ENCODE results near the gene NR2F2. TPM values are rescaled to one million over a fixed set of nuclear protein-coding genes. Genes with fewer than 3 reads are reported as not detected.

The NR2F2 gene
- total RNA-seq, 1 donor: 14.5 TPM

DNA sequence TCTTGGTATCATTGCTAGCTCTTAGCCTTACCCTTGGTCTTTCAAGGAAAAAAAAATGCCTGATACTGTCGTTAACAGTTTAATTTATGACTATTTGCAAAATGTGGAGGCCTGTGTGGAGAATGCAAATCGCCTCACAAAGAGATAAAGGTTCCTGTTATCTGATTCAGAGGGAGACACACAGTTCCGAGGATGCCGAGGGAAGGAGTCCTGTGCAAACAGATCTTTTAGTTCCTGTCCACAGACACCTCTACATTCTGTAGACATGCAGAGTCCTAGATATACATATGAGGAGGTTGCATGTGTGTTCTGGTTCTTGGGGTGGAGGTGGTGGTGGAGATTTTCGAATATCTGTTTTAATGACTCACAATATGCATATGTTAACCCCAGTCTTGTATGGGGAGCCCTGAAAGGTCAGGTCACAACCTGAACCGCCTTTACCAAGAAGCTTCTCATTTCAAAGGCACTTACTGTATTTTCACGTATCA, 5.7 kb downstream of the NR2F2 start:
- Histone ChIP-seq H3K4me3 (ENCODE audit: insufficient read depth, low read length) (peak overlapping the region; percentile 91), H3K4me1 (ENCODE audit: insufficient read depth, low read length) (peaks cover 35% of the 10 kb centered on the region), H3K4me2 (ENCODE audit: insufficient read depth, low read length) (peak overlapping the region; percentile 91), H4K20me1 (ENCODE audit: insufficient read depth, low read length) (peaks cover 39% of the 10 kb centered on the region), H3K27me3 (ENCODE audit: insufficient read depth, low read length) (no peaks in the 10 kb centered on the region), H3K36me3 (ENCODE audit: insufficient read depth, low read length) (peaks cover 43% of the 10 kb centered on the region), H3K9me3 (ENCODE audit: low read depth, low read length) (no peaks in the 10 kb centered on the region), H2AFZ (ENCODE audit: low read length) (no peak overlapping the region), H3K79me2 (ENCODE audit: insufficient read depth, low read length) (peaks cover 98% of the 10 kb centered on the region), H3K27ac (ENCODE audit: low read depth, low read length) (peak overlapping the region; percentile 84)
- TF ChIP-seq, protein P1, sequence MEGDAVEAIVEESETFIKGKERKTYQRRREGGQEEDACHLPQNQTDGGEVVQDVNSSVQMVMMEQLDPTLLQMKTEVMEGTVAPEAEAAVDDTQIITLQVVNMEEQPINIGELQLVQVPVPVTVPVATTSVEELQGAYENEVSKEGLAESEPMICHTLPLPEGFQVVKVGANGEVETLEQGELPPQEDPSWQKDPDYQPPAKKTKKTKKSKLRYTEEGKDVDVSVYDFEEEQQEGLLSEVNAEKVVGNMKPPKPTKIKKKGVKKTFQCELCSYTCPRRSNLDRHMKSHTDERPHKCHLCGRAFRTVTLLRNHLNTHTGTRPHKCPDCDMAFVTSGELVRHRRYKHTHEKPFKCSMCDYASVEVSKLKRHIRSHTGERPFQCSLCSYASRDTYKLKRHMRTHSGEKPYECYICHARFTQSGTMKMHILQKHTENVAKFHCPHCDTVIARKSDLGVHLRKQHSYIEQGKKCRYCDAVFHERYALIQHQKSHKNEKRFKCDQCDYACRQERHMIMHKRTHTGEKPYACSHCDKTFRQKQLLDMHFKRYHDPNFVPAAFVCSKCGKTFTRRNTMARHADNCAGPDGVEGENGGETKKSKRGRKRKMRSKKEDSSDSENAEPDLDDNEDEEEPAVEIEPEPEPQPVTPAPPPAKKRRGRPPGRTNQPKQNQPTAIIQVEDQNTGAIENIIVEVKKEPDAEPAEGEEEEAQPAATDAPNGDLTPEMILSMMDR (IDR thresholded peaks at IDR 0.05; ENCODE audit: extremely low read depth, low read depth, low read length): no peak
- no peak for DNase-seq (ENCODE audit: insufficient read length, low spot score, missing footprints)

GRCh38 chr15:96336596-96337364, 6.3 kb downstream of the NR2F2 start:
- TF ChIP-seq, protein P1 (IDR thresholded peaks at IDR 0.05; ENCODE audit: extremely low read depth, low read depth, low read length): no peak
- Histone ChIP-seq H2AFZ (ENCODE audit: low read length) (no peak overlapping the region), H3K9me3 (ENCODE audit: low read depth, low read length) (no peaks in the 10 kb centered on the region), H3K4me1 (ENCODE audit: insufficient read depth, low read length) (peaks cover 41% of the 10 kb centered on the region), H3K4me3 (ENCODE audit: insufficient read depth, low read length) (peak overlapping the region; percentile 91), H3K27me3 (ENCODE audit: insufficient read depth, low read length) (no peaks in the 10 kb centered on the region), H3K36me3 (ENCODE audit: insufficient read depth, low read length) (peaks cover 43% of the 10 kb centered on the region), H3K27ac (ENCODE audit: low read depth, low read length) (peak overlapping the region; percentile 84), H3K79me2 (ENCODE audit: insufficient read depth, low read length) (peaks cover 99% of the 10 kb centered on the region), H3K4me2 (ENCODE audit: insufficient read depth, low read length) (peak overlapping the region; percentile 91), H4K20me1 (ENCODE audit: insufficient read depth, low read length) (peaks cover 39% of the 10 kb centered on the region)
- DNase-seq (ENCODE audit: insufficient read length, low spot score, missing footprints): peak; percentile 64

- H3K79me2 ChIP-seq (ENCODE audit: insufficient read depth, low read length): peaks cover 99% of the 10 kb centered on the region
- peak overlapping the region; percentile 84 for H3K27ac ChIP-seq (ENCODE audit: low read depth, low read length)
- TF ChIP-seq, protein P1 (IDR thresholded peaks at IDR 0.05; ENCODE audit: extremely low read depth, low read depth, low read length): no peak
- peak overlapping the region; percentile 91 for H3K4me3 ChIP-seq (ENCODE audit: insufficient read depth, low read length)
- peaks cover 48% of the 10 kb centered on the region for H3K4me1 ChIP-seq (ENCODE audit: insufficient read depth, low read length)
- H3K36me3 ChIP-seq (ENCODE audit: insufficient read depth, low read length): peaks cover 46% of the 10 kb centered on the region
- peak; percentile 59 for DNase-seq (ENCODE audit: insufficient read length, low spot score, missing footprints)
- no peaks in the 10 kb centered on the region for H3K9me3 ChIP-seq (ENCODE audit: low read depth, low read length)
- peaks cover 36% of the 10 kb centered on the region for H4K20me1 ChIP-seq (ENCODE audit: insufficient read depth, low read length)
- no peaks in the 10 kb centered on the region for H3K27me3 ChIP-seq (ENCODE audit: insufficient read depth, low read length)
- H3K4me2 ChIP-seq (ENCODE audit: insufficient read depth, low read length): peak overlapping the region; percentile 91
- H2AFZ ChIP-seq (ENCODE audit: low read length): no peak overlapping the region
These were observed 7.0 kb downstream of the NR2F2 start for GRCh38 chr15:96337365-96338023.
